Midbrain (tissue), 1 donor: ENCODE data around the gene TBC1D5.
"Not testable (repeated sequence)": the region's sequence is repeated elsewhere in the genome, so short reads cannot be mapped to it uniquely, and the experiment has no call there.

ENCODE experiments used
- DNase-seq: peaks from one replicate; lab custom pipeline; 2025; lab: John Stamatoyannopoulos, UW

TBC1D5 gene

GRCh38 chr3:17411157-17411877, 331.1 kb downstream of the TBC1D5 start:
- no peak for DNase-seq

- no peak for DNase-seq
Observed at GRCh38 chr3:17407576-17407975, 334.9 kb downstream of the TBC1D5 start.

- DNase-seq: no peak
Observed at GRCh38 chr3:17404548-17404947, 337.9 kb downstream of the TBC1D5 start.

- no peak for DNase-seq
Observed at GRCh38 chr3:17402442-17402841, 340.0 kb downstream of the TBC1D5 start.

GRCh38 chr3:17401912-17402311, 340.5 kb downstream of the TBC1D5 start:
- no peak for DNase-seq

- DNase-seq: no peak
Observed at GRCh38 chr3:17399586-17399985, 342.8 kb downstream of the TBC1D5 start.

- DNase-seq: no peak
Observed at GRCh38 chr3:17398959-17399551, 343.4 kb downstream of the TBC1D5 start.

GRCh38 chr3:17396036-17396435, 346.4 kb downstream of the TBC1D5 start:
- no peak for DNase-seq

GRCh38 chr3:17394541-17395155, 347.8 kb downstream of the TBC1D5 start:
- DNase-seq: no peak

- DNase-seq: not testable (repeated sequence)
Observed at GRCh38 chr3:17392516-17392915, 349.9 kb downstream of the TBC1D5 start.

- no peak for DNase-seq
Observed at GRCh38 chr3:17390785-17391184, 351.6 kb downstream of the TBC1D5 start.

- DNase-seq: no peak
Observed at GRCh38 chr3:17387108-17387507, 355.3 kb downstream of the TBC1D5 start.

- no peak for DNase-seq
Observed at GRCh38 chr3:17386432-17386831, 356.0 kb downstream of the TBC1D5 start.

GRCh38 chr3:17384567-17385296, 357.7 kb downstream of the TBC1D5 start:
- no peak for DNase-seq

- no peak for DNase-seq
Observed at GRCh38 chr3:17373304-17373703, 369.1 kb downstream of the TBC1D5 start.

- no peak for DNase-seq
Observed at GRCh38 chr3:17372362-17373210, 369.8 kb downstream of the TBC1D5 start.

- DNase-seq: no peak
Observed at GRCh38 chr3:17369973-17370372, 372.5 kb downstream of the TBC1D5 start.

- DNase-seq: no peak
Observed at GRCh38 chr3:17367171-17367570, 375.3 kb downstream of the TBC1D5 start.

GRCh38 chr3:17360991-17361390, 381.4 kb downstream of the TBC1D5 start:
- DNase-seq: no peak

- no peak for DNase-seq
Observed at GRCh38 chr3:17359911-17360310, 382.5 kb downstream of the TBC1D5 start.

GRCh38 chr3:17357035-17357710, 385.3 kb downstream of the TBC1D5 start:
- no peak for DNase-seq
